ENCODE data around the gene TFEB.

Gene TFEB

DNA sequence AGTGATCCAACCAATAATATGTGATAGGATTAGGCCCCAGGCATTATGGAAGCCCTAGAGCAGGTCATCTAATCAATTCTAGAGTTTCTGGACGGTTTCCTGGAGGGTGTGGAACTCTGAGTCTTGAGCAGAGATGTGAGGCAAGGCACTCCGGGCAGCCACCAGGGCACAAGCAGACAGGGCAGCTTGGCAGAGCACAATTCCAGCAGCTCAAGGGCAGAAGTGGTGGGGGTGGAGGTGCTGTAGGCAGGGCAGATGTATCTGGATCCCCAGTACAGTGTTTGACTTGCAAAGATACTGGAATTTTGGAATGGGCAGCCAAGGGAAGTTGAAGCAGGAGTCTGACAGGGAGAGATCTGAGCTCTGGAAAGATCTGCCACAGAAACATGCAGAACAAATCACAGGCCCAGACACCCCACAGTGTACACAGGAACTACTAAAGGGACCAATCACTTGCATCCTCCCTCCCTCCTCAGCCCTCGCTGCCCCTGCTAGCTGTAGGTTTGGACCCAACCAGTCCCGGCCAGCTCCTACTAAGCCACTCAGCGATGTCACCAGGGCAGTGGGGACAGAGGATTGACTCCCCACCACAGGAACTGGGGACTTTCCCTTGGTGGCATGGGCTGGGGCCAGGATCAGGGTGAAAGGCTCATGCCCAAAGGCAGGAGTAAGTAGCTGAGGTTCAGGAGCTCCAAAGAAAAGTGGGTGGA, 47.0 kb downstream of the TFEB start:
- no peak for DNase-seq

DNA sequence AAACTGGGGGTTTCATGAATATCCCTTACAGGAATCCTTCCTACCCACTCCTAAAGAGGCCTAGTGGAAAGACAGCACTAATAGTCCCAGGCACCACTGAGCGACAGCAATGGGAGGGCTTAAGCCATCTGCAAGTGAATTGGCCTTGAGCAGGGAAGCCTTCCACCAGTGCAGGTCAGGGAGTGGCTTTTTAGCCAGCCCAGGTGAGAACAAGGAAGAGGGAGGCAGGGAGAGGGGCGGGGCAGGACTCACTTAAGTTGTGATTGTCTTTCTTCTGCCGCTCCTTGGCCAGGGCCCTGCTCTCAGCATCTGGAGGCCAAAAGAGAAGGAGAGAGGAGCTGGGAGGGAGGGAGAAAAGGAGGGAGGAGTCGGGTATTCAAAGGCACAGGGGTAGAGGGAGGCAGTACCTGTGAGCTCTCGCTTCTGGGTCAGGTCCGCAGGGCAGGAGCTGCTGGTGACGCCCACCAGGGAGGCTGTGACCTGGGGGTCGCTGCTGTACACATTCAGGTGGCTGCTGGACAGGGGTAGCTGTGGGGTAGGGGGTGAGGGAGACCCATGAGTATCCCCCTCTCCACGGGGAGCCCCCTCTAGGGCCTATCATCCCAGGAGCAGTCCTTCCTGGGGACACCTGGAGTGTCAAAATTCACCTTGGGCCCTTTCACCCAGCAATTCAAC, 47.8 kb downstream of the TFEB start:
- DNase-seq, result no peak

DNA sequence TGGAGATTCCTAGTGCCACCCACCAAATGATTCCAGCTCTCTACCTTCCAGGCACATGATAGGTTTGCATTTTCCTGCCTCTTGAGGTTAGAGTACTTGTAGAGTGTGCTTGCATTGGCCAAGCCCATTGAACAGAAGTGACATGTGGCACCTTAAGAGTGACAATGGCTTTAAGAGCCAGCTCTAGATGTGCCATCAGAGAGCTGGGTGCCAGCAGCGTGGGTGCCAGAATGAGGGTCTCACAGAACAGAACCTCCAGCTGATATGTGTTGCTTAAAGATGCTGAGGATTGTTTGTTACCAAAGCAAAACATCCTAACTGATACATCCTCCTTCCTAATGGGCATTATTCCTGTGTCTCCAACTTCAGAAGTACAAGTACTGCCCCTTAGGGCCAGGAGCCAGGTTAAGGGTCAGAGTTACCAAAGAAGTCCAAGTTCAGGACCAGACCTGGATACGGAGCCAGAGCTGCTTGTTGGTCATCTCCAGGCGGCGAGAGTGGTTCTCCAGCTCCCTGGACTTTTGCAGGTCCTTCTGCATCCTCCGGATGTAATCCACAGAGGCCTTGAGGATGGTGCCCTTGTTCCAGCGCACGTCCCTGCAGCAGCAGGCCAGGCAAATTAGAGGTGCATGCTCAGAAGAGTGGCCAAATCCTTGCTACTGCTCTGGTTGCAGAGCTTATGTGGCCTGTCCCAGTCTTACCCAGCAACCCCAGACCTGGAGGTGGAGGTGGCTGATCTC, 49.6 kb downstream of the TFEB start:
- DNase-seq, result no peak

DNA sequence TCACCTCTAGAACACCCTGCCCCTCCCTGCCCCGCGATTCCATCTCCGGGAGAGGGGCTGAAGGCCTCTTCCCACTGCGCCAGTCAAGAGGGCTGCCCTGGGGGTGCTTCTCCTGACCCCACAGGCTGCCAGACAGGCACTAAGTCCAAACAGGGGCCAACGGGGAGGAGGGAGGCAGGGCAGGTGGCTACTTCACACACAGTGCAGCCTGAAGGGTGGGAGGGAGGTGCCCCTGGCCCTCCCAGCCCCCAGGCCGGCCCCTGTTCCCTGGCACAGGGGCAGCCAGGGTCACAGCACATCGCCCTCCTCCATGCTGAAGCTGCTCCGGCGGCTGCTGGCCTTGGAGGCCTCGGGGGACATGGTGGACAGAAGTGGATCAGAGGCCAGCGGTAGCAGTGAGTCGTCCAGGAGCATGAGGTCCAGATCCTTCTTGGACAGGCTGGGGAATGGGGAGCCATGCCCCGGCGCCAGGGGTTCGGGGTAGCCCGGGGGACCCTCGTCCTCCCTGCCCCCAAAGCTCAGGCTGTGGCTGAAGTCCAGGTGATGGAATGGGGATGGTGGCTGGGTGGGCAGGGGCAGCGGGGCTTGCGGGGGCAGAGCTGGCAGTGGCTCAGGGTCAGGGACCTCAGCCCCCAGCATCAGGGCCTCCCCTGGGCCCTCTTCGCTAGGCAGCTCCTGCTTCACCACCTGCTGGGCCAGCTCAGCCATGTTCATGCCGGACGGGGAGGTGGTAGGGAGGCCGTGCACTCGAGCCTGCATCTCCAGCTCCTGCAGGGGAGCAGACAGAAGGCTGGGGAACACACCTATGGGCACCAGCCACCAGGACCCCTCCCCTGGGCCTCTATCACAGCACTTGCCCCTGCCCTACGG, 50.9 kb downstream of the TFEB start:
- no peak for DNase-seq

DNA sequence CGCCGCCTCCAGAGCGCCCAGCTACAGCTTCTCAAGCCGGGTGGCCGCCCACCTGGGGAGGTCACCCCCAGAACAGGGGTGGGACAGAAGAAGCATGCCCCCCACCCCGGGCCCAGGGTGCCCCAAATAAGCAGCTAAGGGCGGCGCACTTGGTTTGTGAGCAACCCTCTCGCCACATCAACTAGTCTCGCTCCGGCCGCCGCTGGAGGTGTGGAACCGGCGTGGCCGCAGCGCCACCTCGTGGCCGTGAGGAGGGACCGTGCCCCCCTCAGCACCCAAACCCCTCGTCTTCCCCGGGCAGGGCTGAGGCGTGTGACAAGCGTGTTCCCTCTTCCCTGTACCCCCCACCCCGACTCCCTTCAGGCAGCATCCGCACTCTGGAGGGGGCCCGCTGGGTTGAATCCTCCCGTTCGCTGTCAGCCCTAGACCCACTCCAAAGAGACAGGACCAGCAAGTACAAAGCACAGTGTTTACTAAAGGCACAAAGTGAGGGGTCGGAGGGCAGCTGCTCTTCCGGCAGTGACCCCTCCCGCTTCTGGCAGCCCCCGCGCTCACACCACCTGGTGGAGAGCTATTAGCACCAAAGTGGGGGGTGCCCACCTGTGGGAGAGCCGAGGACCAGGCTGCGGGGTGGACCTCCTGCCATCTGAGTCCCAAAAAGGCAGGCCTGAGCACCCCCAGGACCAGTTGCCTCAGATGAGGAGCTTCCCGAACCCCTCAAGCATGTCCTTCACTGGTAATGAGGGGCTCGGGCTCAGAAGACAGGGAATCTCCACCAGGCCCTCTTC, 51.7 kb downstream of the TFEB start:
- DNase-seq, result peak; percentile 66

DNA sequence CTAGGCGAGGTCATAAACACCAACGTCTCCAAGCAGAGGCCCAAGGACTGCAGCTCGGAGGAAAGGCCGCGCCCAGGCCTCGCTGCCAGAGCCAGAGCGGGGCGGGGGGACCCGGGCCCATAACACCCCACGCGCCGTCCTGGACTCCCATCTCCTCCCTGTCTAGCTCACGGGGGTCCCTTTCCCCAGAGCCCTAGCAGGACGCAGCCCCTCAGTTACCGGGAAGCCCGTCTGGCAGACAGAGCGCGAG, 52.2 kb downstream of the TFEB start:
- no peak for DNase-seq

DNA sequence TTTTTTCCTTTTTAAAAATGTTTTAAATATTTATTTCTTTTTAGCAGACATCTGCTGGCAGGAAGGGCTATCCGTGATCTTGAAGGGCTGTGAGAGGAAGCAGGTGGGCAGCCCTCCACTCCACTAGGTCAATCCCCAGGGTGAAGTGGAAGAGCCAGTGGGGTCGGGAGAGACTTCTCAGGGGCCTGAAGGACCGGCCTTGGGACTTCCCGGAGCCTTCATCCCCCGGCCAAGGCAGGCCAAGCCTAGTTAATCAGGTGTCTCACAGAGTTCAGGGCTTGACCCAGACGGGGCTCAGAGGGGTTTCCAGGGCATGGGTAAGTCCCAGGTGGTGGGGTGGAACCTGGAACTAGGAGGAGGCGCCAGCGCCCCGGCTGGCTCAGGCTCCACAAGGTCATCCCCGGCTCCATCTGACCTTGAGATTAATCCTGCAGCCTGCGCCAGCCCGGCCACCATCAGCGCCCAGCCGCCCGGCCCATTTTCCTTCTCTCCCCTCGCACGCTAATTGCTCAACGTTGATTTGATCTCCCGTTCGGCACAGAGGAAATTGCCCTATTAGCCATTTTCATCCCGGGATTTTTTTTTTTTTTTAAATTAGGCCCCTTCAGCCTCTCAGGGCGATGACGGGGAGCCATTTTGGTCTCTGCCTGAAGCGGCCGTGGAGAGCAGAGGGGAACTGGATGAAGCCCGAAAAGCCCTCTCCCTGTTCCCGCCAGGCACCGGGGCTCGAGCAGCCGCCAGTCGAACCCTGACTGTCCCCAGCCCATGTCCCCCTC, 52.7 kb downstream of the TFEB start:
- no peak for DNase-seq

DNA sequence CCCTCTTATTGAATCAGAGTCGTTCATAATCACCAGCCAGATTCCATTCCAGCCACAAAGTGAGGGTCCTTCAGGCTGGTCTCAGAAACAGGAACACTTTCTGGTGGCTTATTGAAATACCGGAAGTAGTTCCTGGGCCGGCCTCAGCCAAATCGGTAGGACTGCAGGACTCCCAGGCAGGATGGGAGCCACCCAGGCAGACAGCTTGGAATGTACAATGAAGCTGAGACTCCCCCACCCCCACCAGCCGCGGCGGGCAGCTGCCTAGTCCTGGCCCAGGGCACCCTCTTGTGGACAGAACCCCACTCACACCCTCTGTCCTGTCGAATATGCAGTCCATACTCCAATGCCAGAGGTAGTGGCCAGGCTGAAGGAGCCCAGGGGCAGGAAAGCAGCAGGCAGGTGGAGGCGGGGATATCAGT, 53.3 kb downstream of the TFEB start:
- DNase-seq, result peak; percentile 44

DNA sequence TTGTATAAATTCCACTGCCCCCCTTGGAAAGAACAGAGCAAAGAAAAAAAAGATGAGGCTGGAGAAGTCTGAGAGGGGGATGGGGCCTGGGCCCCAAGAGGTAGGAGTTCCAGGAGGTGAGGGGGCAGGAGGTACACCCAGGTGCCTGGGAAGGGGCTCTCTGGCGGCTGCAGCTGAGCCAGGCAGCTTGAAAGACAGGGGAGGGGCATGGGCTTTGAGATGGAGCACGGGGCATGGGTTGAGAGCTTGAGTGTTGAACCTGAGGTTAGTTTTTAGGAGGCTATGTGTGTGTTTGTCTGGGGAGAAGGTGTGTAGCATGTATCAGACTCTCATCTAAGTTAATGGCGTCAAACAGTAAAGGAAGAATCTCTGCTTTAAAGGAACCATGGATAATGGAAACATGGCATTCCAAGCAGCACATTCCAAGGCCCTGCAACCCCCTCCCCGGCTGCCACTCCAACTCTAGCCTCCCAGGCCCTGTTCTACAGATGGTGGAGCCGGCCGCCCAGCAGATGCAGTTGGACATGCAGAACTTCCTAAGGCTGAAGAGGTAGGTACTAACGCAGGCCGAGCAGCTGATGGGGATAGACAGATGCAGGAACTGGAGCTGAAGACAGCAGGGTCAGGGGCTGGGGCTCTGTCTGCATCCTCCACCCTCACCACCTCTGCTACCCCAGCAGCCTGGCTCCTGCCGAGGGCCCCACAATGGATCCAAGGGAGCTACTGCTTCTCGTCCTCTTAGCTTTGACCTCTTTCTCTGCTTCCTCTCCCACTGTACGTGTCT, 55.0 kb downstream of the TFEB start:
- no peak for DNase-seq

DNA sequence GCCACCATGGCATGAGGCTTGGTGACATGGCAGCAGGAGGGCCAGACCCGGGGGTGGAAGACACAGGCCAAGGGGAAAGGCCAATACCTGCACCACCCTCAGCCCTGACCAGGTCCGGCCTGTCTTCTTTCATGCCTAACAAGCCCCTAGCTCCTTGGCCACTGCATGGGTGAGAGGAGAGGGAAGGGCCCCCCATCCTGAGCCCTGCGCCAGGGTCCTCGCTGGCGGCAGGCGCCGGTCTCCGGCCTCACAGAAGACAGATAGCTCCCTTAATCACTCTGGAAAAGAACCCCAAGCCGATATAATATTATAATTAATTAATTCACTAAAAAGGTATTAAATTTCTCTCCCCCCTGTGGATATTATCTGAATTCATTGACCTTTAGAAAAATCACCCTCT, 55.7 kb downstream of the TFEB start:
- DNase-seq, result no peak

DNA sequence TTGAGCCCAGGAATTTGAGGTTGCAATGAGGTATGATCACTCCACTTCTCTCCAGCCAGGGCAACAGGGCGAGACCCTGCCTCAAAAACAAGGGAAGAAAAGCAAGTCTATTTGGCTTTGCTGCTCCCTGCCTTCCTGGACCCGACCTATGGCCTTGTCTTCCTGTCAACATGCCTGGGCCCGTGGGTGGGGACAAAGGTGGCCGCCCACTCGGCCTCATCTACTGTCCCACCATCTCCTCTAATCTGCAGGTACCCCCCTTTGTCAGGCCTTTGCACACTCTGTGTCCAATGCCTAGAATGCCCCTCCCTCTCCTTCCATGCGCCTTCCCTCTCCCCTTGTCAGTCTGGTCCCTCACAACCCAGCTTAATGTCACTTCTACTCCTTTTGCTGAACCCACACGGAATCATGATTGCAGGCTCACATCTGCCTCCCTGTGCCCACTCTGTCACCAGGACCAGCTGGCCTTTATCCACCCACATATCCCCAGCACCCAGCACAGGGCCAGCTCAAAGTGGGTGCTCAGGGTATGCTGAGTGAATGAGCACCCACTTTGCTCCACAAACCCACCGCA, 56.8 kb downstream of the TFEB start:
- DNase-seq, result no peak

DNA sequence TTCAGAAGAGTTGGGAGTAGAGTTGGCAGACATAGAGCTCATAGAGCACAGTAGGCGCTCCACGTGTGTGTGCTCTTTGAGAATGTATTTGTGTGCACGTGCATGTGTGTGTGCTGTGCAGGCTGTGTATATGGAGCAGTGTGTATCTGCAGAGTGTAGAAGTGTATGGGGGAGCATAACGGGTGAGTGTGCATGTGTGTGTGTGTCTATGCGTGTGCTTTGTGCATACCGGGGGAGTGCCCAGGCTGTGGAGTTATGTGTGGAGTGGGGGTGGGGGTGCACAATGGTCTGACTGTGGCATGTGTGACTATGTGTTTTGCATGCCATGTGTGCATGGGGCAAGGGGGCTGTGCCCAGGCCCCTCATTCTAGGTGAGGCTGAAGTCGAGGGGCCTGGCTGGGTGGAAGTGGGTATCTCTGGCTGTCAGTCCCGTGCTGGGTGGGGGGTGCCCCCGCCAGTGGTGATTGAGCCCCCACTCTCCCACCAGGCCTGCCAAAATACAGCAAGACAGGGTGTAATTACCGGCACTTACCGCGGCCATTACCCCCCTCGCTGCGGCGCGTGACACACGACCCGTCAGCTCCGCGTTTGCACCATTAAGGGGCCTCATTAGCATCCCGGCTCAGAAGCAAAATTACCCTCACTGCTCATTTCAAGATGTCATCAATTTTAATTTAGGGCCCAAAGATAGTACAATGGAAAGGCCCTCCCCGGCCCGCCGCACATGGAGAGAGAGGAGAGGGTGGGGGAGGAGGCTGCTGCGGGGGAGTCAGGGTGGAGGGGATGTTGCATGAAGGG, 58.1 kb downstream of the TFEB start:
- no peak for DNase-seq

DNA sequence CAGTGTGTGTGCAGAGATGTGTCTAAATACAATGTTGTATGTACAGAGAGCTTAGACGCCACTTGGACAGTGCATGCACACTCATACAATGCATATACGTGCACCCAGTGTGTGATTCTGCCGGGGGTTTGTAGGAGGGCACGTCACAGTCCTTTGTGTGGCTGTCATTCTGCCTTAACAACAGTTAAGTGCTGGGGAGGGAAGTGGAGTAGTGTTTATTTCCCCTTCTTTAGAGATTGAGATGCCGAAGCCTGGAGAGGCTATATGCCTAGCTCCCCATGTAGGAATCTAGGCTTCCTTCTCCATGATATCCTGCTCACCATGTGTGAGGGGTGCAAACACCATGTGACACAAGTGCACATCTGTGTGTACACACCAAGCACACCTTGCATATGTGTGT, 59.0 kb downstream of the TFEB start:
- no peak for DNase-seq

DNA sequence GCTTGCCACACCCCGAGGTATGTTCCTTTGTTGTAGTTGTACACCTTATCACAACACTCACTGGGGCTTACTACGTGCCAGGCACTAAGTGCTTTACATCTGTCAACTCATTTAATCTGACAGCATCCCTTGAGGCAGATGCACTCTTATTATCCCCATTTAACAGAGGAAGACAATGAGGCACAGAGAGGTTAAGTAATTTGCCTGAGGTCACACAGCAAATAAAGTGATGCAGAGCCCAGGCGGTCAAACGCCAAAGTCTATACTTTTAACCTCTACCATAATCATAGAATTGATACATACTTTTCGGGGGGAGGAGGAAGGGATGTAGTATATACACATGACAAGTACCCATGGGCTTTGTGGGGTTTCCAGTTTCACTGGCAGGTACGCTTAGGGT, 59.4 kb downstream of the TFEB start:
- DNase-seq, result no peak

DNA sequence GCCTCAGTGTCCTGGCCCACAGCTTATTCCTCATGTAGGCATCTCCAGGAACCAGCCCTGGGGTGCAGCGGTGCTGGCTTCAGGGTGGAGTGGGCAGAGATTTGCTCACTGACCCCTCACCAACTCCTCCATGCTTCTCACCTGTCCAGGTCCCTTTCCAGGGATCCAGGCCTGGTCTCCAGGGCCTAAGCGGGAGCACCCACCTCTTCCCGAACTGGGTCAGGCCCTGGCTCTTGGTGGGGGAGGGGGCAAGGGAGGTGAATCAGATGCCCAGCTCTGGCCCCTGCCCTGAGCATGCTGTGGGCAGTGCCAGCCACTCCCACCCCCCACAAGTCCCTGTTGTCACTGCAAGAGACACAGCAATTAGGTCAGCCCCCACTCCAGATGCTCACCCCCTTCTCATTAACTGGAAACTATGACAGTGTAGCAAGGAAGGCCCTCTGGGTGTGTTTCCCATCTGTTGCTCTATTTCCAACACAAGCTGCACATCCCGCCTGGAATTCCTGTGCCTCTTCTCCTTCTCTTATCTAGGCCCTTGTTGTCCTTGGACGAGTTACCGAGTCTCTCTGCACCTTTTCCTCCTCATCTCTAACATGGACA, 60.1 kb downstream of the TFEB start:
- no peak for DNase-seq

DNA sequence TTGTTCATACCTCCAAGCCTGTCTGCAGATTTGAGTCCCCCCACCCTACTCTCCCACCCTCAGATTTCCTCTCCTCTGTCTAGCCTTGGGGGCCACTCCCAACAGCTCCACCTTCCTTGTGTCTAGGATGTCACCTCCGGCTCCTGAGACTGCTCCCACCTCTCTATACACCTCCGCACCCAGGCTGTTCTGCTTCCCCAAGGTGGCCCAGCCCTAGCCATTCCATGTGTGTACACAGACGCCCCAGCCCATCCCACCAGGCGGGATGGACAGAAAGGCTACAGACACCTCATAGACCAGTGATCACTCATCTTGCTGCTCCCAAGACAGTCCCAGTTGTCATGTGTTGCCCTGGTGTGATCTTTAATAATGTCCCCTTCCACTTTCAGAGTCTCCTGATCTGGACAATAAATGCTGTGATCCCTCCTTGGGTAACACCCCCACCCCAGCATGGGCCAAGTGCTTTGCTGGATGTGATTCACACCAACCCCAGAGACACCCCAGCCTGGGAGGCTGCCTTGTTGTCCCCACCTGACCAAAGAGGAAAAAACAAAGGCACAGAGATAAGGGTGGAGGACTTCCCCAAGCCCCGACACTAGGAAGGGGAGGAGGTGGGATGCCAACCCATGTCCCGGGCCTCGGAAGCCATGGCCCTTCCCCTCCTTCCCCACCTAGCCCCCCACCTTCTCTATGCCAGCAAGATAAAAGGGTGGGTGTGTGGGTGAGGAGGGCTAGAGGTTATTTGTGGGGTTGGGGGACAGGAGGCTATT, 61.0 kb downstream of the TFEB start:
- DNase-seq, result no peak

DNA sequence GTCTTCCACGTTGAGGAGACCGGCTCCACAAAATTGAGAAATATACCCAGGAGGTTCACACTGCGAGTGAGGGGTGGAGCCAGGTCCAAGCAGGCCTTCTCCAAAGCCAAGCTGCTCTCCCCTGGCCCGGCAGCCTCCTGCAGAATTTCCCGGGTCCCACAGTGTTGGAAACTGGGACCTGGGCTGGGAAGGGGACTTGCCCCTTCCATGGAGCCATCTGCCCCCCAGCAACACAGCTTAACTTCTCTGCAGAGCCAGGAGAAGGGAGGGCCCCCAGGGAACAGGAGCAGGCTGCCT, 61.8 kb downstream of the TFEB start:
- no peak for DNase-seq

Data from T-helper 9 cell (primary cell).